ENCODE results near the gene RPS4Y2. TPM values are rescaled to one million over a fixed set of nuclear protein-coding genes. Genes with fewer than 3 reads are reported as not detected.

The RPS4Y2 gene
- total RNA-seq = not detected in 2 replicates

DNA sequence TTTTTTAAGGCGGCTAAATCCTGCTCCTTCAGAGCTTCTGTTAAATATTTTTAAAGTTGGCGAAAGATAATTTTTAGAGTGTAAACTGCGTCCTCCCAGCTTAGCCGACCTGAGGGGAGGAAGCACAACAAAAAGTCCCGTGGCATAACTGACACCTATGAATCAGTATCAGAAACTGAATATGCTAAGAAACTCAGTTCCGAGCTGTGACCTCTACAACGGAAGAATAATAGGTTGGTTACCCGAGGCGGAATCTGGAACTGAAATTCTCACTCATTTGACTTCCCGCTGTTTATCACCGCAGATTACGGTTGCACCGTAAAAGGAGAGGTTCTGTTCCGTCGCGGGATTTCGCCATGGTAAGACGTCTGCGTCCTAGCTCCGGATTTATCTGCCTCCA lies at the start of gene RPS4Y2:
RPS4Y2 (plus strand) TSS at position 301 of the 400 bp plus-strand sequence; CDS start at position 357, 56 bp downstream.

Other genes with a start within 250 kb of the RPS4Y2 start
- 11.7 and 16.9 TPM in 2 replicates for gene EIF1AY, start 180.3 kb upstream of the RPS4Y2 start, total RNA-seq

Data from smooth muscle cell of the pulmonary artery (primary cell).